GF-D8 (cell line): ENCODE results near the gene SPR.

Source experiments
- DNase-seq: peaks from one replicate; lab custom pipeline; 2025; lab: John Stamatoyannopoulos, UW

SPR gene

DNA sequence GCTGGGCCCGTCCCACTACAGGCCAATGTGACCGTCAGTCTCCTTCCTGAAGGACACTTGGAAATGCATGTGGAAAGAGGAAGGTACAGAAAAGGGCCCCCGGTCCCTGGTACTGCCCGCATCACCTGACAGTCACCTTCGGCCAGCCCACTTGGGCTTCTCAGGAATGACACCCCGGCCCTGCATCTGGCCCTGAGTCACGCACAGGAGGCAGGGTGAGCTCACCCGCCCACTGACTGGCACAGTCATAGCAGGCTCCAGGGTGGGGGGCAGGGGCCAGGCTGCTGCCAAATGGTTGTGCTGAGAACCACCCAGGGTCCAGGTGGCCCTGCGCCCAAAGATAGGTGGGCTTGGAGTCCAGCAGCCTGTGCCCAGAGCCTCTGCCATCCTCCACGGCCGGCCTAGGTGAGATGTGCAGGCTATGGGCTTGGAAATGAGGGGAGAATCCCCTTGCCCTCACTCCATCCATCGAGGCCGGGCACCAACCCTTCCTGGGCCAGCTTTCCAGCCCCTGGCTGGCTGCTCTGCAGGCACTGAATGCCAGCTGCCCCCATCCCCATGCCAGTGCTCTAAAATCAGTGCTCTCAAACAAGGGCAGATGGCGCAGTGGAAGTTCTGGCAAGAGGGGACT is 44.2 kb downstream of the SPR start:
- no peak for DNase-seq

- no peak for DNase-seq
Measured at GRCh38 chr2:72932045-72932740, 45.0 kb downstream of the SPR start.

- no peak for DNase-seq
Measured at GRCh38 chr2:72932805-72933204, 45.6 kb downstream of the SPR start.

DNA sequence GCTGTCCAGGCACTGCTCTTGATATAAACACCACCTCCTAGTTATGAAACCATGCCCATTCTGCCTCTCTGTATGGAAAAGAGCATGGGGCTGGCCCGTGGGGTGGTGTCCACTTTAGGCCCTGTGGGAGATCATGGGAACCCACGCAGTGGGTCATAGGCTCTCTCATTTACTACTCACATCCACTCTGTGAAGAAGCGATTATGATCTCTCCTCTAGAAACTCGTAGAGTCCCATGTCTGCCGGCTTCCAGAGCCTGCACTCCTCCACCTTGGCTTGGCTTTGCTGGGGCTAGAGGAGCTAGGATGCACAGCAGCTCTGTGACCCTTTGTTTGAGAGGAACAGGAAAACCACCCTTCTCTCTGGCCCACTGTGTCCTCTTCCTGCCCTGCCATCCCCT is 46.0 kb downstream of the SPR start:
- DNase-seq, result no peak

DNA sequence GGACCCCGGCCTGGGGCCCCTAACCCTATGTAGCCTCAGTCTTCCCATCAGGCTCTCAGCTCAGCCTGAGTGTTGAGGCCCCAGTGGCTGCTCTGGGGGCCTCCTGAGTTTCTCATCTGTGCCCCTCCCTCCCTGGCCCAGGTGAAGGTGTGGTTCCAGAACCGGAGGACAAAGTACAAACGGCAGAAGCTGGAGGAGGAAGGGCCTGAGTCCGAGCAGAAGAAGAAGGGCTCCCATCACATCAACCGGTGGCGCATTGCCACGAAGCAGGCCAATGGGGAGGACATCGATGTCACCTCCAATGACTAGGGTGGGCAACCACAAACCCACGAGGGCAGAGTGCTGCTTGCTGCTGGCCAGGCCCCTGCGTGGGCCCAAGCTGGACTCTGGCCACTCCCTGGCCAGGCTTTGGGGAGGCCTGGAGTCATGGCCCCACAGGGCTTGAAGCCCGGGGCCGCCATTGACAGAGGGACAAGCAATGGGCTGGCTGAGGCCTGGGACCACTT is 46.5 kb downstream of the SPR start:
- DNase-seq, result no peak

DNA sequence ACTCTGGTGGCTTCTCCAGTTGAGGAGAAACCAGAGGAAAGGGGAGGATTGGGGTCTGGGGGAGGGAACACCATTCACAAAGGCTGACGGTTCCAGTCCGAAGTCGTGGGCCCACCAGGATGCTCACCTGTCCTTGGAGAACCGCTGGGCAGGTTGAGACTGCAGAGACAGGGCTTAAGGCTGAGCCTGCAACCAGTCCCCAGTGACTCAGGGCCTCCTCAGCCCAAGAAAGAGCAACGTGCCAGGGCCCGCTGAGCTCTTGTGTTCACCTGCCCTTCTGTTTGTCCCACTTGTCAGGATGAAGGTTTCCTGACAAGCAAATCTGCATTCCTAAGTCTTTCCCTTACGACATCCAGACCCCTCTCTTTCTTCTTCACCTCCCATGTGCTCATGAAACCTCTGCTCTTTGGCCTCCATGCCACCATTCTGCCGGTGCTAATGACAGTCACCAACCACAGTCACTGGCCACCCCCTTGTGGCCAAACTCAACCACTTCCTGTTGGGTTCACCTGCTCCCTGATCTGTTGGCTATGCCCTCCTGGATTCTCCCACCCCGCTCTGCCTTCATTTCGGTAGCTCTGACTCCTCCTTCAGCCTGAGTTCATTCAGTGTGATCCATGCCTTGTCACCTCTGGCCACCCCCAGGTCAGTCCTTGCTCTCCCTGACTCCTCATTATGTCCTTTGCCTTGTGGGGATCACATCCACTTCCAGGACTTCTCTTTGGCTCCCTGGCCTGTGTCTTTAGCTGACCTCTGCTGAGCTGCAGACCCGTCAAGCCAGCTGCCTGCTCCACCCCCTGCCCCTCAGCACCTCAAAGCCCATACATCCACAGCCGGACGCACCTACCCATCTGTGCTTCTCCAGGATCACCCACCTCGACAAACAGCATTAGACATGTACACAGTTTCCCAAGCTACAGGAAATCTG is 47.7 kb downstream of the SPR start:
- no peak for DNase-seq

GRCh38 chr2:72935611-72935957 is 48.4 kb downstream of the SPR start:
- no peak for DNase-seq

GRCh38 chr2:72936660-72937355 is 49.6 kb downstream of the SPR start:
- DNase-seq, result no peak

- no peak for DNase-seq
Measured at GRCh38 chr2:72937356-72937669, 50.1 kb downstream of the SPR start.

- no peak for DNase-seq
Measured at GRCh38 chr2:72938455-72938854, 51.2 kb downstream of the SPR start.

DNA sequence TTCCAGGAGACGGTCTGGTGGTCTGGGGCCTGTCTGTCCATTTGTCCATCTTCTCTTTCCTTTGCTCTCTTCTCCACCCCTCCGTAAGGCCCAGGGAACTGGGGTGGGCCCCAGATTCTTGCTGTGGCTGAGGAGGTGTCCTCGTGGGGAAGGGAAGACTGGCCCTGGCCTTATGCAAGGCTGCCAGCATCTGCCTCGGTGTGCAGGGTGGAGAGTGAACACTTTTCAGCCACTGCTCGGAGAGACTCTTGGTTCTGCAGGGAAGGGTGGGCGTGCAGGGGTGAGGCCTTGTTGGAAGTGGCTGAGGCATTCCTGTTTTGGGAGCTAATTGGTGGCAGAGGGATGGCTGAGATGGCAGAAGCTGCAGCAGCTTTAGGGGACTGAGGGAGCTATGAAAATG is 53.2 kb downstream of the SPR start:
- no peak for DNase-seq

GRCh38 chr2:72940786-72941185 is 53.6 kb downstream of the SPR start:
- no peak for DNase-seq
